IPS-20b (cell line): Measurements from ENCODE around the gene RADIL.

Source experiments
- H3K27ac ChIP-seq: one replicate; pipeline ENCODE4 v1.5.1; 2013; ENCODE audit warnings: low read length
- H3K27me3 ChIP-seq: 2 replicates; pipeline ENCODE4 v1.6.1; 2013; ENCODE audit warnings: mild to moderate bottlenecking, low read length, inconsistent platforms; ENCODE audit not compliant: insufficient read depth
- H3K36me3 ChIP-seq: 2 replicates; pipeline ENCODE4 v1.6.1; 2013; ENCODE audit warnings: low read depth, mild to moderate bottlenecking, inconsistent platforms, low read length, moderate library complexity; ENCODE audit not compliant: insufficient read depth
- H3K4me1 ChIP-seq: 2 replicates; pipeline ENCODE4 v1.6.1; 2013; ENCODE audit warnings: mild to moderate bottlenecking, control low read depth, inconsistent platforms, low read length, moderate library complexity; ENCODE audit not compliant: insufficient read depth
- H3K4me3 ChIP-seq: 2 replicates; pipeline ENCODE4 v1.5.1; 2013; ENCODE audit warnings: mild to moderate bottlenecking, low read length, inconsistent platforms
- H3K9ac ChIP-seq: 2 replicates; pipeline ENCODE4 v1.6.1; 2013; ENCODE audit warnings: low read depth, mild to moderate bottlenecking, inconsistent platforms, low read length, moderate library complexity
- H3K9me3 ChIP-seq: 2 replicates; pipeline ENCODE4 v1.6.1; 2013; ENCODE audit warnings: mild to moderate bottlenecking, low read depth, low read length, inconsistent platforms; ENCODE audit not compliant: insufficient read depth

The RADIL gene

GRCh38 chr7:4760952-4761351, 122.6 kb downstream of the RADIL start:
- peaks cover 12% of the 10 kb centered on the region for H3K36me3 ChIP-seq
- no peak overlapping the region for H3K9ac ChIP-seq
- no peak overlapping the region for H3K4me3 ChIP-seq
- no peaks in the 10 kb centered on the region for H3K9me3 ChIP-seq
- no peaks in the 10 kb centered on the region for H3K27me3 ChIP-seq
- H3K4me1 ChIP-seq, result no peaks in the 10 kb centered on the region
- H3K27ac ChIP-seq, result no peak overlapping the region

GRCh38 chr7:4759211-4759610, 124.3 kb downstream of the RADIL start:
- no peak overlapping the region for H3K27ac ChIP-seq
- no peaks in the 10 kb centered on the region for H3K27me3 ChIP-seq
- no peaks in the 10 kb centered on the region for H3K4me1 ChIP-seq
- H3K36me3 ChIP-seq, result peaks cover 25% of the 10 kb centered on the region
- H3K9ac ChIP-seq, result no peak overlapping the region
- H3K4me3 ChIP-seq, result no peak overlapping the region
- no peaks in the 10 kb centered on the region for H3K9me3 ChIP-seq

GRCh38 chr7:4758791-4759190, 124.7 kb downstream of the RADIL start:
- H3K4me1 ChIP-seq, result no peaks in the 10 kb centered on the region
- peaks cover 25% of the 10 kb centered on the region for H3K36me3 ChIP-seq
- H3K9me3 ChIP-seq, result no peaks in the 10 kb centered on the region
- H3K9ac ChIP-seq, result no peak overlapping the region
- no peak overlapping the region for H3K27ac ChIP-seq
- no peak overlapping the region for H3K4me3 ChIP-seq
- H3K27me3 ChIP-seq, result no peaks in the 10 kb centered on the region

- Histone ChIP-seq H3K36me3 (peaks cover 23% of the 10 kb centered on the region), H3K27me3 (no peaks in the 10 kb centered on the region), H3K9me3 (no peaks in the 10 kb centered on the region), H3K4me3 (no peak overlapping the region), H3K4me1 (no peaks in the 10 kb centered on the region), H3K9ac (no peak overlapping the region), H3K27ac (no peak overlapping the region)
Measured at GRCh38 chr7:4758111-4758510, 125.4 kb downstream of the RADIL start.

- Histone ChIP-seq H3K4me3 (no peak overlapping the region), H3K9me3 (no peaks in the 10 kb centered on the region), H3K27ac (no peak overlapping the region), H3K27me3 (no peaks in the 10 kb centered on the region), H3K4me1 (no peaks in the 10 kb centered on the region), H3K9ac (no peak overlapping the region), H3K36me3 (peaks cover 17% of the 10 kb centered on the region)
Measured at GRCh38 chr7:4755045-4755444, 128.5 kb downstream of the RADIL start.

DNA sequence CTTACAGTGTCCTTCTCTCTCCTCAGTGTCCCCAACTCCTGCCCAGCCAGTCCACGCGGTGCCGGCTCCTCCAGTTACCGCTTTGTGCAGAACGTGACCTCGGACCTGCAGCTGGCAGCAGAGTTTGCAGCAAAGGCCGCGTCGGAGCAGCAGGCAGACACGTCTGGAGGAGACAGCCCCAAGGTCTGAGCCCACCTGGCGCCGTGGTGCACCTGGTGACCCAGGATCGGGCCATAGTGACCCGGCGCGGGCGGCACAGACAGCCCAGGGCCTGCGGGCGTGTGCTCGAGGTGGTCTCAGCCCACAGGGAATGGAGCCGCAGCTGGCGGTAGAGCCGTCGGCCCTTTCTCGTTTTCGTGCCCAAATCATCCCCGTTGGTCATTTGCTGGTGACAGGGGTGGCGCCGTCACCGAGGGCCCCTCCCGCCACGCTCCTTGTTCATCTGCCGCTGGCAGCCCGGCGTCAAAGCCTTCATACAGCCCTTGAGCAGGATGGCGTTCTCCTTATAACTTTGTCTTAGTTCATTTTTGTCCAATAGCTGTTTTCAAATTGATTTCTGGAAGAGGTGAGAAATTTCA, 129.0 kb downstream of the RADIL start:
- H3K27me3 ChIP-seq, result no peaks in the 10 kb centered on the region
- no peak overlapping the region for H3K27ac ChIP-seq
- no peaks in the 10 kb centered on the region for H3K4me1 ChIP-seq
- H3K36me3 ChIP-seq, result peaks cover 17% of the 10 kb centered on the region
- H3K4me3 ChIP-seq, result no peak overlapping the region
- H3K9me3 ChIP-seq, result no peaks in the 10 kb centered on the region
- no peak overlapping the region for H3K9ac ChIP-seq

- no peak overlapping the region for H3K27ac ChIP-seq
- H3K36me3 ChIP-seq, result peaks cover 17% of the 10 kb centered on the region
- no peak overlapping the region for H3K9ac ChIP-seq
- H3K4me1 ChIP-seq, result no peaks in the 10 kb centered on the region
- no peaks in the 10 kb centered on the region for H3K27me3 ChIP-seq
- no peaks in the 10 kb centered on the region for H3K9me3 ChIP-seq
- no peak overlapping the region for H3K4me3 ChIP-seq
Measured at GRCh38 chr7:4753598-4754432, 129.7 kb downstream of the RADIL start.

- peaks cover 13% of the 10 kb centered on the region for H3K36me3 ChIP-seq
- no peak overlapping the region for H3K27ac ChIP-seq
- H3K4me3 ChIP-seq, result no peak overlapping the region
- H3K4me1 ChIP-seq, result no peaks in the 10 kb centered on the region
- H3K27me3 ChIP-seq, result peaks cover 3% of the 10 kb centered on the region; the same call in 1 of the 2 replicates
- no peaks in the 10 kb centered on the region for H3K9me3 ChIP-seq
- no peak overlapping the region for H3K9ac ChIP-seq
Measured at GRCh38 chr7:4751398-4751947, 132.0 kb downstream of the RADIL start.

- peaks cover 6% of the 10 kb centered on the region for H3K4me1 ChIP-seq
- H3K9me3 ChIP-seq, result no peaks in the 10 kb centered on the region
- no peak overlapping the region for H3K27ac ChIP-seq
- no peak overlapping the region for H3K9ac ChIP-seq
- peaks cover 12% of the 10 kb centered on the region for H3K27me3 ChIP-seq
- peaks cover 1% of the 10 kb centered on the region; the same call in 1 of the 2 replicates for H3K36me3 ChIP-seq
- H3K4me3 ChIP-seq, result no peak overlapping the region
Measured at GRCh38 chr7:4749798-4750197, 133.7 kb downstream of the RADIL start.

DNA sequence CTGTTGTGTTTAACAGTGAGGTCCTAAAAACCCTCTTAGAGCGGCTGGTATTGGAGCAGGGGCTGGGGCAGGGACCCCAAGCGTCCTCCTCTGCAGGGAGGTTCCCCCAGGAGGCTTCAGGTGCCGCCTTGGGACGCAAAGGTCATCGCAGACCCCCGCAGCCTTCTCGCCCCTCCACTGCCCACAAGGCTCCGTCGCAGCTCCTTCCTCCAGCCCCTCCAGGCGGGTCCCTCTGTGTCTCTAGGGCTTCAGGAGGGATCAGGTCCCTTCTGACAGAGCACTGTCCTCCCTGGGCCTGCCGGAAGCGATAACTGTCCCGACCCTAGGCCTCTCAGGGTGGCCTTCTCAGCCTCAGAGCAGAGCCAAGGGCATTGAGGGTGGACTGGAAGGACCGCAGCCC, 134.2 kb downstream of the RADIL start:
- Histone ChIP-seq H3K36me3 (no peaks in the 10 kb centered on the region), H3K4me3 (no peak overlapping the region), H3K27me3 (peaks cover 16% of the 10 kb centered on the region), H3K9me3 (no peaks in the 10 kb centered on the region), H3K27ac (no peak overlapping the region), H3K4me1 (peaks cover 11% of the 10 kb centered on the region), H3K9ac (no peak overlapping the region)
